ENCODE data around the gene NDUFB2. TPM values are rescaled to one million over a fixed set of nuclear protein-coding genes. Genes with fewer than 3 reads are reported as not detected.
"Not testable (repeated sequence)": the region's sequence is repeated elsewhere in the genome, so short reads cannot be mapped to it uniquely, and the experiment has no call there.

Gene NDUFB2
- total RNA-seq (2014; rRNA removed; shearing (Covaris generic); ENCODE audit: low replicate concordance): 196 and 288 TPM in 2 replicates

- peak; percentile 70 for DNase-seq
- Histone ChIP-seq H3K9me3 (no peaks in the 10 kb centered on the region), H3K36me3 (no peaks in the 10 kb centered on the region), H3K4me3 (peak within 1 kb of the TSS; percentile 84), H3K27me3 (no peaks in the 10 kb centered on the region)
These were observed at the start of gene NDUFB2 for GRCh38 chr7:140696680-140697446. Gene NDUFB2 (plus strand): TSS chr7:140696708. CDS start chr7:140696745, 37 bp downstream.

- no peaks in the 10 kb centered on the region for H3K27me3 ChIP-seq
- H3K9me3 ChIP-seq: no peaks in the 10 kb centered on the region
- DNase-seq: peak; percentile 48
- H3K4me3 ChIP-seq: no peak overlapping the region
- no peaks in the 10 kb centered on the region for H3K36me3 ChIP-seq
These were observed 49.4 kb upstream of the NDUFB2 start for GRCh38 chr7:140646931-140647647.

GRCh38 chr7:140649556-140650205, 46.8 kb upstream of the NDUFB2 start:
- no peak overlapping the region for H3K4me3 ChIP-seq
- DNase-seq: peak; percentile 18
- H3K27me3 ChIP-seq: no peaks in the 10 kb centered on the region
- no peaks in the 10 kb centered on the region for H3K36me3 ChIP-seq
- H3K9me3 ChIP-seq: no peaks in the 10 kb centered on the region

- Histone ChIP-seq H3K9me3 (no peaks in the 10 kb centered on the region), H3K27me3 (no peaks in the 10 kb centered on the region), H3K4me3 (no peak overlapping the region), H3K36me3 (no peaks in the 10 kb centered on the region)
- no peak for DNase-seq
These were observed 46.1 kb upstream of the NDUFB2 start for GRCh38 chr7:140650367-140650766.

- Histone ChIP-seq H3K27me3 (no peaks in the 10 kb centered on the region), H3K9me3 (no peaks in the 10 kb centered on the region), H3K4me3 (no peak overlapping the region), H3K36me3 (no peaks in the 10 kb centered on the region)
- peak; percentile 41 for DNase-seq
These were observed 43.0 kb upstream of the NDUFB2 start for GRCh38 chr7:140653319-140654108.

GRCh38 chr7:140654109-140654387, 42.5 kb upstream of the NDUFB2 start:
- no peaks in the 10 kb centered on the region for H3K27me3 ChIP-seq
- DNase-seq: no peak

GRCh38 chr7:140654661-140655060, 41.8 kb upstream of the NDUFB2 start:
- no peaks in the 10 kb centered on the region for H3K36me3 ChIP-seq
- no peaks in the 10 kb centered on the region for H3K9me3 ChIP-seq
- H3K27me3 ChIP-seq: no peaks in the 10 kb centered on the region
- H3K4me3 ChIP-seq: no peak overlapping the region
- no peak for DNase-seq

More at GRCh38 chr7:140654109-140654387, 42.5 kb upstream of the NDUFB2 start:
- Histone ChIP-seq H3K9me3 (no peaks in the 10 kb centered on the region), H3K36me3 (no peaks in the 10 kb centered on the region), H3K4me3 (no peak overlapping the region)

GRCh38 chr7:140655511-140656408, 40.7 kb upstream of the NDUFB2 start:
- Histone ChIP-seq H3K9me3 (no peaks in the 10 kb centered on the region), H3K27me3 (no peaks in the 10 kb centered on the region), H3K4me3 (no peak overlapping the region; the same call in 1 of the 2 replicates), H3K36me3 (no peaks in the 10 kb centered on the region)
- no peak for DNase-seq

GRCh38 chr7:140656548-140657515, 39.7 kb upstream of the NDUFB2 start:
- no peaks in the 10 kb centered on the region for H3K9me3 ChIP-seq
- no peaks in the 10 kb centered on the region for H3K36me3 ChIP-seq
- H3K4me3 ChIP-seq: peak overlapping the region; percentile 31
- H3K27me3 ChIP-seq: no peaks in the 10 kb centered on the region
- peak; percentile 35 for DNase-seq

- Histone ChIP-seq H3K9me3 (no peaks in the 10 kb centered on the region), H3K36me3 (no peaks in the 10 kb centered on the region), H3K4me3 (no peak overlapping the region), H3K27me3 (no peaks in the 10 kb centered on the region)
- DNase-seq: no peak
These were observed 38.6 kb upstream of the NDUFB2 start for GRCh38 chr7:140657891-140658290.

- no peaks in the 10 kb centered on the region for H3K9me3 ChIP-seq
- H3K36me3 ChIP-seq: no peaks in the 10 kb centered on the region
- H3K27me3 ChIP-seq: no peaks in the 10 kb centered on the region
- no peak overlapping the region for H3K4me3 ChIP-seq
- DNase-seq: no peak
These were observed 36.7 kb upstream of the NDUFB2 start for GRCh38 chr7:140659856-140660255.

GRCh38 chr7:140661124-140661523, 35.4 kb upstream of the NDUFB2 start:
- no peak overlapping the region for H3K4me3 ChIP-seq
- DNase-seq: no peak
- no peaks in the 10 kb centered on the region for H3K36me3 ChIP-seq
- no peaks in the 10 kb centered on the region for H3K27me3 ChIP-seq
- no peaks in the 10 kb centered on the region for H3K9me3 ChIP-seq

- H3K9me3 ChIP-seq, H3K4me3 ChIP-seq, DNase-seq, H3K27me3 ChIP-seq, H3K36me3 ChIP-seq: not testable (repeated sequence)
These were observed 33.6 kb upstream of the NDUFB2 start for GRCh38 chr7:140662938-140663337.

GRCh38 chr7:140667476-140667875, 29.0 kb upstream of the NDUFB2 start:
- Histone ChIP-seq H3K9me3 (no peaks in the 10 kb centered on the region), H3K36me3 (no peaks in the 10 kb centered on the region), H3K4me3 (no peak overlapping the region), H3K27me3 (no peaks in the 10 kb centered on the region)
- DNase-seq: no peak

- DNase-seq: no peak
- Histone ChIP-seq H3K27me3 (no peaks in the 10 kb centered on the region), H3K36me3 (no peaks in the 10 kb centered on the region), H3K4me3 (no peak overlapping the region), H3K9me3 (no peaks in the 10 kb centered on the region)
These were observed 27.9 kb upstream of the NDUFB2 start for GRCh38 chr7:140668641-140669040.
